GM12878 (cell line): ENCODE data around the gene GATAD2B. TPM values are rescaled to one million over a fixed set of nuclear protein-coding genes. Genes with fewer than 3 reads are reported as not detected.

Experiments
- ATAC-seq: fragments of 200-7000 bp; cut with Tn5 transposase; 3 replicates; pipeline ENCODE4 v1.9.1; 2020; ENCODE audit warnings: mild to moderate bottlenecking, moderate library complexity
- BruUV-seq: library from RNA; stranded (reverse); fragments of 400-500 nt; replicated peaks from 2 replicates; lab custom pipeline; 2021; lab: Mats Ljungman, UMichigan
- CTCF ChIA-PET: fragments of 300-600 bp; sonication (Branson Sonifier 250); formaldehyde crosslinking; extraction: SDS; loops from one replicate; lab custom pipeline; 2021; ENCODE audit warnings: inconsistent platforms; lab: Yijun Ruan, JAX
- POLR2A ChIA-PET: fragments of 350-600 bp; formaldehyde crosslinking; extraction: SDS; loops from one replicate; lab custom pipeline; 2021; ENCODE audit warnings: inconsistent platforms; lab: Charles Lee
- RAD21 ChIA-PET: fragments of 300-600 bp; sonication (Branson Sonifier 250); formaldehyde crosslinking; loops from one replicate; lab custom pipeline; 2023; ENCODE audit warnings: antibody characterized with exemption; ENCODE audit not compliant: unreplicated experiment; lab: Charles Lee
- SMC1A ChIA-PET: fragments of 300-600 bp; sonication (Branson Sonifier 250); formaldehyde crosslinking; loops from one replicate; lab custom pipeline; 2023; ENCODE audit not compliant: unreplicated experiment, uncharacterized antibody; lab: Charles Lee
- DNase-seq: peaks from one replicate; pipeline ENCODE4 v3.0.0-alpha.2; 2011; ENCODE audit warnings: low read depth, low spot score
- FAIRE-seq: peaks from 3 replicates; lab custom pipeline; 2011; peaks lifted over from hg19 to GRCh38; lab: Jason Lieb, UNC
- H2AFZ ChIP-seq: 2 replicates; pipeline ENCODE4 v1.6.0; 2011; ENCODE audit warnings: low read depth, low read length, control low read depth; ENCODE audit not compliant: control insufficient read depth
- H3K27ac ChIP-seq: 2 replicates; pipeline ENCODE4 v1.5.1; 2011; ENCODE audit warnings: control low read depth; ENCODE audit not compliant: control insufficient read depth, insufficient read depth
- H3K27me3 ChIP-seq, 2 experiments: replicated peaks in 1 of 2; 2 replicates each; pipeline versions ENCODE4 v1.6.0 to v1.6.1; 2011; ENCODE audit warnings: low read length in 1 of 2; ENCODE audit not compliant: control insufficient read depth in 2 of 2, insufficient read depth in 2 of 2
- H3K36me3 ChIP-seq, 2 experiments: 2 replicates each; pipeline ENCODE4 v1.5.1; 2011; ENCODE audit warnings: low read length in 1 of 2; ENCODE audit not compliant: control insufficient read depth in 2 of 2, insufficient read depth in 2 of 2
- H3K4me1 ChIP-seq: 2 replicates; pipeline ENCODE4 v1.6.1; 2011; ENCODE audit warnings: mild to moderate bottlenecking, low read length, moderate library complexity, mixed read lengths; ENCODE audit not compliant: control insufficient read depth, insufficient read depth
- H3K4me2 ChIP-seq: 2 replicates; pipeline ENCODE4 v1.6.0; 2011; ENCODE audit warnings: control low read depth; ENCODE audit not compliant: control insufficient read depth, insufficient read depth
- H3K4me3 ChIP-seq: fragments of 200-600 bp; sonication (generic); 2 replicates; pipeline ENCODE4 v1.5.1; 2016
- H3K79me2 ChIP-seq: 2 replicates; pipeline ENCODE4 v1.6.0; 2011; ENCODE audit warnings: low read length; ENCODE audit not compliant: control insufficient read depth, insufficient read depth
- H3K9ac ChIP-seq: 2 replicates; pipeline ENCODE4 v1.8.0; 2011; ENCODE audit warnings: low read length, control low read depth, mixed read lengths; ENCODE audit not compliant: control insufficient read depth, insufficient read depth
- H3K9me3 ChIP-seq: replicated peaks from 3 replicates; pipeline ENCODE4 v1.5.1; 2011; ENCODE audit warnings: mild to moderate bottlenecking, low read length; ENCODE audit not compliant: control insufficient read depth, insufficient read depth
- H4K20me1 ChIP-seq: 2 replicates; pipeline ENCODE4 v1.6.0; 2011; ENCODE audit not compliant: control insufficient read depth, insufficient read depth
- CHD4 ChIP-seq: fragments of 200-600 bp; sonication (generic); IDR thresholded peaks from 2 replicates; pipeline ENCODE4 v1.6.1; 2016; ENCODE audit warnings: mild to moderate bottlenecking
- KDM1A ChIP-seq: fragments of 200-600 bp; sonication (generic); IDR thresholded peaks from 2 replicates; pipeline ENCODE4 v1.6.1; 2016; ENCODE audit warnings: borderline replicate concordance
- POLR2A ChIP-seq: IDR thresholded peaks from 2 replicates; pipeline ENCODE4 v1.6.1; 2011; ENCODE audit warnings: low read depth, mild to moderate bottlenecking, low read length
- TCF3 ChIP-seq: IDR thresholded peaks from 2 replicates; pipeline ENCODE4 v1.6.1; 2012; ENCODE audit warnings: low read depth, mild to moderate bottlenecking, low read length, borderline replicate concordance; ENCODE audit not compliant: insufficient read depth
- WGBS: methylation state at CpG from one replicate; pipeline ENCODE4 v1.1.6; 2016; ENCODE audit warnings: low lambda C conversion rate; ENCODE audit not compliant: insufficient replicate concordance, insufficient coverage; ENCODE audit errors: missing lambda C conversion rate; 5-methylcytosine and 5-hydroxymethylcytosine counted together
- in situ Hi-C: fragments of 300-500 bp; cut with MboI; formaldehyde crosslinking; loops from 9 replicates; pipeline ENCODE4 v1.14.3; 2018; ENCODE audit warnings: mixed read lengths
- intact Hi-C: fragments of 100-400 bp; cut with micrococcal nuclease; formaldehyde crosslinking; loops from one replicate; pipeline ENCODE4 v1.14.2; 2022; ENCODE audit not compliant: unreplicated experiment
- polyA plus RNA-seq, 11 experiments: library from polyadenylated mRNA; depleted of rRNA in 4 of 11; unstranded in 6 of 11; stranded (reverse) in 5 of 11; fragments of >200 nt; fragmentation: Nextera tagmentation in 4 of 11; fragmentation: Illumina TruSeq in 1 of 11; extraction: Ambion mirVana in 4 of 11; extraction: Trizol in 1 of 11; gene quantifications; 1 replicate in 1 of 11; 2 replicates in 10 of 11; pipeline versions ENCODE4 v1.2.1 to v1.2.3, GENCODE V29; 2011 to 2016; ENCODE audit warnings: inconsistent platforms in 2 of 11, missing spikeins in 2 of 11, low read depth in 1 of 11
- total RNA-seq, 4 experiments: library from RNA; depleted of rRNA in 3 of 4; stranded (reverse); fragments of >200 nt in 3 of 4; fragmentation: Illumina TruSeq in 1 of 4; extraction: Trizol in 1 of 4; gene quantifications; 2 replicates each; pipeline versions ENCODE4 v1.2.1 to v1.2.3, GENCODE V29; 2013 to 2021

GATAD2B gene
- total and polyA plus RNA-seq, 10 of the 15 experiments (the other 5 are each of a cell fraction or from before 2014, with no cell fraction given), result 2.4 to 63.1 (median 8.7) TPM

GRCh38 chr1:153921080-153921802 is 1.5 kb downstream of the GATAD2B start:
- peak overlapping the region; percentile 93 for H3K4me2 ChIP-seq
- H4K20me1 ChIP-seq, result no peaks in the 10 kb centered on the region
- POLR2A ChIA-PET, result interaction anchor here (0.6 to 10.1 kb wide), 13 partner anchors 9 to 183 kb away, joined by 3 to 83 read pairs (median 4); partner anchors contain the start of genes CREB3L4, DENND4B, JTB and SLC39A1
- peak overlapping the region; percentile 98 for H3K4me3 ChIP-seq
- TF ChIP-seq KDM1A (no peak), POLR2A (0 out of 2 replicates have a peak, but pooled peaks have one; percentile 11), TCF3 (no peak), CHD4 (no peak)
- DNase-seq (no peak), FAIRE-seq (no peak), ATAC-seq (no peak)
- CTCF ChIA-PET, result interaction anchor here (0.7 to 14.9 kb wide), 24 partner anchors 8 to 414 kb away, joined by 3 to 138 read pairs (median 5); partner anchors contain the start of genes CREB3L4, DENND4B, JTB and RAB13
- 2% methylated on average over 3 of the region's 3 CpGs for WGBS
- peaks cover 0 to 9% of the 10 kb centered on the region in 2 experiments; a peak in 2 of 4 replicates for H3K36me3 ChIP-seq
- intact Hi-C loops (loop anchor here (5.0 kb wide), 2 partner anchors 79 to 114 kb away; no protein-coding TSS in a partner anchor), in situ Hi-C loops (no loop called here)
- peak overlapping the region; percentile 78 for H3K9ac ChIP-seq
- RAD21 ChIA-PET, result interaction anchor here (0.5 to 6.4 kb wide), 18 partner anchors 24 to 189 kb away, joined by 3 to 55 read pairs (median 6); partner anchors contain the start of genes CRTC2, DENND4B, JTB and RAB13
- H3K27ac ChIP-seq, result peak overlapping the region; percentile 83
- H3K79me2 ChIP-seq, result peaks cover 67% of the 10 kb centered on the region
- BruUV-seq, result no TSS peak
- H2AFZ ChIP-seq, result no peak overlapping the region
- no peaks in the 10 kb centered on the region for H3K9me3 ChIP-seq
- no peaks in the 10 kb centered on the region for H3K27me3 ChIP-seq
- SMC1A ChIA-PET, result interaction anchor here (0.8 to 7.7 kb wide), 21 partner anchors 12 to 129 kb away, joined by 3 to 59 read pairs (median 5); partner anchors contain the start of genes CREB3L4, DENND4B, RAB13 and RPS27
- H3K4me1 ChIP-seq, result peaks cover 3% of the 10 kb centered on the region; the same call in 1 of the 2 replicates
